GM12878 (cell line): ENCODE measurements around the gene IL32. TPM values are rescaled to one million over a fixed set of nuclear protein-coding genes. Genes with fewer than 3 reads are reported as not detected.

Experiments used
- ATAC-seq: fragments of 200-7000 bp; cut with Tn5 transposase; 3 replicates; pipeline ENCODE4 v1.9.1; 2020; ENCODE audit warnings: mild to moderate bottlenecking, moderate library complexity
- BruUV-seq: library from RNA; stranded (reverse); fragments of 400-500 nt; replicated peaks from 2 replicates; lab custom pipeline; 2021; lab: Mats Ljungman, UMichigan
- CTCF ChIA-PET: fragments of 300-600 bp; sonication (Branson Sonifier 250); formaldehyde crosslinking; extraction: SDS; loops from one replicate; lab custom pipeline; 2021; ENCODE audit warnings: inconsistent platforms; lab: Yijun Ruan, JAX
- POLR2A ChIA-PET: fragments of 350-600 bp; formaldehyde crosslinking; extraction: SDS; loops from one replicate; lab custom pipeline; 2021; ENCODE audit warnings: inconsistent platforms; lab: Charles Lee
- RAD21 ChIA-PET: fragments of 300-600 bp; sonication (Branson Sonifier 250); formaldehyde crosslinking; loops from one replicate; lab custom pipeline; 2023; ENCODE audit warnings: antibody characterized with exemption; ENCODE audit not compliant: unreplicated experiment; lab: Charles Lee
- SMC1A ChIA-PET: fragments of 300-600 bp; sonication (Branson Sonifier 250); formaldehyde crosslinking; loops from one replicate; lab custom pipeline; 2023; ENCODE audit not compliant: unreplicated experiment, uncharacterized antibody; lab: Charles Lee
- DNase-seq: peaks from one replicate; pipeline ENCODE4 v3.0.0-alpha.2; 2011; ENCODE audit warnings: low read depth, low spot score
- FAIRE-seq: peaks from 3 replicates; lab custom pipeline; 2011; peaks lifted over from hg19 to GRCh38; lab: Jason Lieb, UNC
- H2AFZ ChIP-seq: 2 replicates; pipeline ENCODE4 v1.6.0; 2011; ENCODE audit warnings: low read depth, low read length, control low read depth; ENCODE audit not compliant: control insufficient read depth
- H3K27ac ChIP-seq: 2 replicates; pipeline ENCODE4 v1.5.1; 2011; ENCODE audit warnings: control low read depth; ENCODE audit not compliant: control insufficient read depth, insufficient read depth
- H3K27me3 ChIP-seq, 2 experiments: replicated peaks in 1 of 2; 2 replicates each; pipeline versions ENCODE4 v1.6.0 to v1.6.1; 2011; ENCODE audit warnings: low read length in 1 of 2; ENCODE audit not compliant: control insufficient read depth in 2 of 2, insufficient read depth in 2 of 2
- H3K36me3 ChIP-seq, 2 experiments: 2 replicates each; pipeline ENCODE4 v1.5.1; 2011; ENCODE audit warnings: low read length in 1 of 2; ENCODE audit not compliant: control insufficient read depth in 2 of 2, insufficient read depth in 2 of 2
- H3K4me1 ChIP-seq: 2 replicates; pipeline ENCODE4 v1.6.1; 2011; ENCODE audit warnings: mild to moderate bottlenecking, low read length, moderate library complexity, mixed read lengths; ENCODE audit not compliant: control insufficient read depth, insufficient read depth
- H3K4me2 ChIP-seq: 2 replicates; pipeline ENCODE4 v1.6.0; 2011; ENCODE audit warnings: control low read depth; ENCODE audit not compliant: control insufficient read depth, insufficient read depth
- H3K4me3 ChIP-seq: fragments of 200-600 bp; sonication (generic); 2 replicates; pipeline ENCODE4 v1.5.1; 2016
- H3K79me2 ChIP-seq: 2 replicates; pipeline ENCODE4 v1.6.0; 2011; ENCODE audit warnings: low read length; ENCODE audit not compliant: control insufficient read depth, insufficient read depth
- H3K9ac ChIP-seq: 2 replicates; pipeline ENCODE4 v1.8.0; 2011; ENCODE audit warnings: low read length, control low read depth, mixed read lengths; ENCODE audit not compliant: control insufficient read depth, insufficient read depth
- H3K9me3 ChIP-seq: replicated peaks from 3 replicates; pipeline ENCODE4 v1.5.1; 2011; ENCODE audit warnings: mild to moderate bottlenecking, low read length; ENCODE audit not compliant: control insufficient read depth, insufficient read depth
- H4K20me1 ChIP-seq: 2 replicates; pipeline ENCODE4 v1.6.0; 2011; ENCODE audit not compliant: control insufficient read depth, insufficient read depth
- ASH2L ChIP-seq: fragments of 300-600, 200-600 bp; sonication (generic); IDR thresholded peaks from 2 replicates; pipeline ENCODE4 v1.6.1; 2017; ENCODE audit warnings: low read depth, mild to moderate bottlenecking, borderline replicate concordance
- CREM ChIP-seq: IDR thresholded peaks from 2 replicates; pipeline ENCODE4 v1.6.1; 2014; ENCODE audit warnings: antibody characterized with exemption, low read depth
- MTA2 ChIP-seq: fragments of 450-650 bp; IDR thresholded peaks from 2 replicates; pipeline ENCODE4 v1.6.1; 2016; ENCODE audit warnings: low read depth, mild to moderate bottlenecking, moderate library complexity
- PAX8 ChIP-seq: fragments of 450-650 bp; IDR thresholded peaks from 2 replicates; pipeline ENCODE4 v1.6.1; 2017; ENCODE audit warnings: mild to moderate bottlenecking, moderate library complexity
- POLR2AphosphoS5 ChIP-seq: IDR thresholded peaks from 2 replicates; pipeline ENCODE4 v1.6.1; 2011; ENCODE audit warnings: mild to moderate bottlenecking, low read length, inconsistent platforms
- RAD21 ChIP-seq: IDR thresholded peaks from 2 replicates; pipeline ENCODE4 v1.6.1; 2011; ENCODE audit warnings: mild to moderate bottlenecking, low read depth, low read length, moderate library complexity; ENCODE audit not compliant: insufficient read depth
- RUNX3 ChIP-seq: IDR thresholded peaks from 2 replicates; pipeline ENCODE4 v1.6.1; 2012; ENCODE audit warnings: low read length, inconsistent platforms
- SIN3A ChIP-seq: IDR thresholded peaks from 2 replicates; pipeline ENCODE4 v1.6.1; 2012; ENCODE audit warnings: low read depth, low read length, improper control_type of control experiment
- SMARCA5 ChIP-seq: fragments of 450-650 bp; IDR thresholded peaks from 2 replicates; pipeline ENCODE4 v1.6.1; 2017; ENCODE audit warnings: mild to moderate bottlenecking
- SMC3 ChIP-seq: IDR thresholded peaks from 2 replicates; pipeline ENCODE4 v1.6.1; 2011; ENCODE audit warnings: low read length, improper control_type of control experiment, borderline replicate concordance
- TCF3 ChIP-seq: IDR thresholded peaks from 2 replicates; pipeline ENCODE4 v1.6.1; 2012; ENCODE audit warnings: low read depth, mild to moderate bottlenecking, low read length, borderline replicate concordance; ENCODE audit not compliant: insufficient read depth
- ZNF274 ChIP-seq: IDR thresholded peaks from one replicate; pipeline ENCODE4 v1.8.0; 2011; ENCODE audit not compliant: insufficient read length, insufficient read depth
- WGBS: methylation state at CpG from one replicate; pipeline ENCODE4 v1.1.6; 2016; ENCODE audit warnings: low lambda C conversion rate; ENCODE audit not compliant: insufficient replicate concordance, insufficient coverage; ENCODE audit errors: missing lambda C conversion rate; 5-methylcytosine and 5-hydroxymethylcytosine counted together
- in situ Hi-C: fragments of 300-500 bp; cut with MboI; formaldehyde crosslinking; loops from 9 replicates; pipeline ENCODE4 v1.14.3; 2018; ENCODE audit warnings: mixed read lengths
- intact Hi-C: fragments of 100-400 bp; cut with micrococcal nuclease; formaldehyde crosslinking; loops from one replicate; pipeline ENCODE4 v1.14.2; 2022; ENCODE audit not compliant: unreplicated experiment
- polyA plus RNA-seq, 11 experiments: library from polyadenylated mRNA; depleted of rRNA in 4 of 11; unstranded in 6 of 11; stranded (reverse) in 5 of 11; fragments of >200 nt; fragmentation: Nextera tagmentation in 4 of 11; fragmentation: Illumina TruSeq in 1 of 11; extraction: Ambion mirVana in 4 of 11; extraction: Trizol in 1 of 11; gene quantifications; 1 replicate in 1 of 11; 2 replicates in 10 of 11; pipeline versions ENCODE4 v1.2.1 to v1.2.3, GENCODE V29; 2011 to 2016; ENCODE audit warnings: inconsistent platforms in 2 of 11, missing spikeins in 2 of 11, low read depth in 1 of 11
- total RNA-seq, 4 experiments: library from RNA; depleted of rRNA in 3 of 4; stranded (reverse); fragments of >200 nt in 3 of 4; fragmentation: Illumina TruSeq in 1 of 4; extraction: Trizol in 1 of 4; gene quantifications; 2 replicates each; pipeline versions ENCODE4 v1.2.1 to v1.2.3, GENCODE V29; 2013 to 2021
- TF ChIP-seq, protein P1 (sequence below): fragments of 450-650 bp; IDR thresholded peaks from 2 replicates; pipeline ENCODE4 v1.6.1; 2017; ENCODE audit warnings: mild to moderate bottlenecking, moderate library complexity
- TF ChIP-seq, protein P2 (sequence below): IDR thresholded peaks from 2 replicates; pipeline ENCODE4 v1.6.1; 2012; ENCODE audit warnings: mild to moderate bottlenecking, low read depth, low read length

IL32 gene
- total and polyA plus RNA-seq, 10 of the 15 experiments (the other 5 are each of a cell fraction or from before 2014, with no cell fraction given), result 27.0 to 122 (median 55.8) TPM

DNA sequence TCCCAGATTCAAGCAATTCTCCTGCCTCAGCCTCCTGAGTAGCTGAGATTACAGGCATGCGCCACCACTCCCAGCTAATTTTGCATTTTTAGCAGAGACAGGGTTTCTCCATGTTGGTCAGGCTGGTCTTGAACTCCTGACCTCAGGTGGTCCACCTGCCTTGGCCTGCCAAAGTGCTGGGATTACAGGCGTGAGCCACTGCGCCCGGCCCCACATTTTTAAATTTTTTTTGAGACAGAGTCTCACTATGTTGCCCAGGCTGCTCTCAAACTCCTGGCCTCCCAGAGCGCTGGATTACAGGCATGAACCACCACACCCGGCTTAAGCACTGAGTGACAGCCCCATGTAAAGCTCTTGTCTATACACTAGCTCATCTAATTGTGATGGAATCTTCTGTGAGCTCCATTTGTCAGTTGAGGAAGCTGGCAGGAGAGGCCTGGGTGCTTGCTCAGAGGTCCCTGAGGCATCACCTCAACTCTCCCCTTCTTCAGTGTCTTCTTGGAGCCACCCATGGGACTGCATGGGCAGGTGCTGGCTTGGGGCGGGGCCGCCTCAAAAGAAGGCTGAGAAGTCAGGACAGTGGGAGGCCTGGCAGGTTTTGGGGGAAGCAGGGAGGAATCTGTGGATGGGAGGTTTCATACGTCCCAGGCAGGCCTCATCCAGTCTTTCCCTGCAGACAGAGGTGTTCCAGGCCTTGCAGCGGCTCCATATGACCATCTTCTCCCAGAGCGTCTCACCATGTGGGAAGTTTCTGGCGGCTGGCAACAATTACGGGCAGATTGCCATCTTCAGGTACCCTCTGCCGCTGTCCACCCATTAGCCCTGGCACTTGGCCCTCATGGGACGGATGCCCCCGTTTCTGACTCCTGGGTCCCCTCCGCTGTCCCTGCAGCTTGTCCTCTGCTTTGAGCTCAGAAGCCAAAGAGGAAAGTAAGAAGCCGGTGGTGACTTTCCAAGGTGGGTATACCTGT, 40.1 kb upstream of the IL32 start:
- no peaks in the 10 kb centered on the region for H3K79me2 ChIP-seq
- RAD21 ChIA-PET, result interaction anchor here (0.7 to 4.4 kb wide), 2 partner anchors 21 to 154 kb away, joined by 4 to 34 read pairs; no protein-coding TSS in a partner anchor
- in situ Hi-C loops, result no loop called here
- 0 out of 2 replicates have a peak, but pooled peaks cover 3% of the 10 kb centered on the region for H4K20me1 ChIP-seq
- CTCF ChIA-PET, result interaction anchor here (1.1 to 18.2 kb wide), 4 partner anchors 16 to 105 kb away, joined by 3 to 421 read pairs (median 6); no protein-coding TSS in a partner anchor
- intact Hi-C loops, result no loop called here
- H3K36me3 ChIP-seq, result peaks cover 4 to 7% of the 10 kb centered on the region in 2 experiments; a peak in 3 of 4 replicates
- DNase-seq (no peak), ATAC-seq (no peak), FAIRE-seq (no peak)
- SMC1A ChIA-PET, result interaction anchor here (1.3 to 10.1 kb wide), 2 partner anchors 20 to 110 kb away, joined by 5 to 91 read pairs; partner anchors contain the start of gene ZNF213
- POLR2A ChIA-PET, result interaction anchor here (0.7 to 1.2 kb wide), 4 partner anchors 17 to 73 kb away, joined by 3 to 9 read pairs (median 4); no protein-coding TSS in a partner anchor
- H3K4me3 ChIP-seq, result no peak overlapping the region
- H3K9me3 ChIP-seq, result no peaks in the 10 kb centered on the region
- H3K4me2 ChIP-seq, result no peak overlapping the region
- H2AFZ ChIP-seq, result no peak overlapping the region
- 82% methylated on average over 17 of the region's 18 CpGs for whole genome bisulfite sequencing
- BruUV-seq, result no TSS peak
- H3K27ac ChIP-seq, result no peak overlapping the region
- H3K9ac ChIP-seq, result no peak overlapping the region
- H3K27me3 ChIP-seq, result peaks cover 6 to 8% of the 10 kb centered on the region in 2 experiments
- TF ChIP-seq CREM (no peak), RAD21 (no peak), MTA2 (no peak), ZNF274 (no peak), SMC3 (no peak), SIN3A (no peak), TCF3 (no peak), PAX8 (no peak), RUNX3 (no peak), SMARCA5 (no peak), ASH2L (no peak), POLR2AphosphoS5 (no peak)
- TF ChIP-seq, protein P1, sequence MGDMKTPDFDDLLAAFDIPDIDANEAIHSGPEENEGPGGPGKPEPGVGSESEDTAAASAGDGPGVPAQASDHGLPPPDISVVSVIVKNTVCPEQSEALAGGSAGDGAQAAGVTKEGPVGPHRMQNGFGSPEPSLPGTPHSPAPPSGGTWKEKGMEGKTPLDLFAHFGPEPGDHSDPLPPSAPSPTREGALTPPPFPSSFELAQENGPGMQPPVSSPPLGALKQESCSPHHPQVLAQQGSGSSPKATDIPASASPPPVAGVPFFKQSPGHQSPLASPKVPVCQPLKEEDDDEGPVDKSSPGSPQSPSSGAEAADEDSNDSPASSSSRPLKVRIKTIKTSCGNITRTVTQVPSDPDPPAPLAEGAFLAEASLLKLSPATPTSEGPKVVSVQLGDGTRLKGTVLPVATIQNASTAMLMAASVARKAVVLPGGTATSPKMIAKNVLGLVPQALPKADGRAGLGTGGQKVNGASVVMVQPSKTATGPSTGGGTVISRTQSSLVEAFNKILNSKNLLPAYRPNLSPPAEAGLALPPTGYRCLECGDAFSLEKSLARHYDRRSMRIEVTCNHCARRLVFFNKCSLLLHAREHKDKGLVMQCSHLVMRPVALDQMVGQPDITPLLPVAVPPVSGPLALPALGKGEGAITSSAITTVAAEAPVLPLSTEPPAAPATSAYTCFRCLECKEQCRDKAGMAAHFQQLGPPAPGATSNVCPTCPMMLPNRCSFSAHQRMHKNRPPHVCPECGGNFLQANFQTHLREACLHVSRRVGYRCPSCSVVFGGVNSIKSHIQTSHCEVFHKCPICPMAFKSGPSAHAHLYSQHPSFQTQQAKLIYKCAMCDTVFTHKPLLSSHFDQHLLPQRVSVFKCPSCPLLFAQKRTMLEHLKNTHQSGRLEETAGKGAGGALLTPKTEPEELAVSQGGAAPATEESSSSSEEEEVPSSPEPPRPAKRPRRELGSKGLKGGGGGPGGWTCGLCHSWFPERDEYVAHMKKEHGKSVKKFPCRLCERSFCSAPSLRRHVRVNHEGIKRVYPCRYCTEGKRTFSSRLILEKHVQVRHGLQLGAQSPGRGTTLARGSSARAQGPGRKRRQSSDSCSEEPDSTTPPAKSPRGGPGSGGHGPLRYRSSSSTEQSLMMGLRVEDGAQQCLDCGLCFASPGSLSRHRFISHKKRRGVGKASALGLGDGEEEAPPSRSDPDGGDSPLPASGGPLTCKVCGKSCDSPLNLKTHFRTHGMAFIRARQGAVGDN, result no peak
- TF ChIP-seq, protein P2, sequence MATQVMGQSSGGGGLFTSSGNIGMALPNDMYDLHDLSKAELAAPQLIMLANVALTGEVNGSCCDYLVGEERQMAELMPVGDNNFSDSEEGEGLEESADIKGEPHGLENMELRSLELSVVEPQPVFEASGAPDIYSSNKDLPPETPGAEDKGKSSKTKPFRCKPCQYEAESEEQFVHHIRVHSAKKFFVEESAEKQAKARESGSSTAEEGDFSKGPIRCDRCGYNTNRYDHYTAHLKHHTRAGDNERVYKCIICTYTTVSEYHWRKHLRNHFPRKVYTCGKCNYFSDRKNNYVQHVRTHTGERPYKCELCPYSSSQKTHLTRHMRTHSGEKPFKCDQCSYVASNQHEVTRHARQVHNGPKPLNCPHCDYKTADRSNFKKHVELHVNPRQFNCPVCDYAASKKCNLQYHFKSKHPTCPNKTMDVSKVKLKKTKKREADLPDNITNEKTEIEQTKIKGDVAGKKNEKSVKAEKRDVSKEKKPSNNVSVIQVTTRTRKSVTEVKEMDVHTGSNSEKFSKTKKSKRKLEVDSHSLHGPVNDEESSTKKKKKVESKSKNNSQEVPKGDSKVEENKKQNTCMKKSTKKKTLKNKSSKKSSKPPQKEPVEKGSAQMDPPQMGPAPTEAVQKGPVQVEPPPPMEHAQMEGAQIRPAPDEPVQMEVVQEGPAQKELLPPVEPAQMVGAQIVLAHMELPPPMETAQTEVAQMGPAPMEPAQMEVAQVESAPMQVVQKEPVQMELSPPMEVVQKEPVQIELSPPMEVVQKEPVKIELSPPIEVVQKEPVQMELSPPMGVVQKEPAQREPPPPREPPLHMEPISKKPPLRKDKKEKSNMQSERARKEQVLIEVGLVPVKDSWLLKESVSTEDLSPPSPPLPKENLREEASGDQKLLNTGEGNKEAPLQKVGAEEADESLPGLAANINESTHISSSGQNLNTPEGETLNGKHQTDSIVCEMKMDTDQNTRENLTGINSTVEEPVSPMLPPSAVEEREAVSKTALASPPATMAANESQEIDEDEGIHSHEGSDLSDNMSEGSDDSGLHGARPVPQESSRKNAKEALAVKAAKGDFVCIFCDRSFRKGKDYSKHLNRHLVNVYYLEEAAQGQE, result no peak
- H3K4me1 ChIP-seq, result peaks cover 25% of the 10 kb centered on the region
